Activated T-cell treated with anti-CD3 and anti-CD28 coated beads for 24 hours (primary cell): ENCODE results near the gene APBA2.
"Not testable (repeated sequence)": the region's sequence is repeated elsewhere in the genome, so short reads cannot be mapped to it uniquely, and the experiment has no call there.

Experiments
- DNase-seq: peaks from one replicate; pipeline ENCODE4 v3.0.0-alpha.2; 2020; ENCODE audit warnings: low read depth

The APBA2 gene

DNA sequence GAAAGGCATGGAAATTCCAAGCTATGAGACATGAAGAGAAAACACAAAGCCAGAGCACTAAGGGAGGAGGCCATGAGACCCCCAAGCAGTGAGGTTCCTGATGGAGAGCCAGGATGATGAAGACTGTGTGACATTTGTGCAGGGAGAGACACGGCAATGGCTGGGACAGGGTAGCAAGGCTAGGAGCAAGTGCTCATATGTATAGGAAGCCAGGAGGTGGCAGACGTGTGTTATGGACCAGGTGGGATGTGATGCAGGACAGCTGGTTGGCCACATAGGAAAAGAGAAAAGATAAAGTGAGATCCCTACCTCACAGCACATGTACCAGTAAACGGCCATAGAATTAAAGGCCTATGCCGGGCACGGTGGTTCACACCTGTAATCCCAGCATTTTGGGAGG is 112.7 kb downstream of the APBA2 start:
- no peak for DNase-seq

GRCh38 chr15:29003191-29003839 is 117.5 kb downstream of the APBA2 start:
- no peak for DNase-seq

- no peak for DNase-seq
These were observed 118.1 kb downstream of the APBA2 start for GRCh38 chr15:29003840-29004233.

DNA sequence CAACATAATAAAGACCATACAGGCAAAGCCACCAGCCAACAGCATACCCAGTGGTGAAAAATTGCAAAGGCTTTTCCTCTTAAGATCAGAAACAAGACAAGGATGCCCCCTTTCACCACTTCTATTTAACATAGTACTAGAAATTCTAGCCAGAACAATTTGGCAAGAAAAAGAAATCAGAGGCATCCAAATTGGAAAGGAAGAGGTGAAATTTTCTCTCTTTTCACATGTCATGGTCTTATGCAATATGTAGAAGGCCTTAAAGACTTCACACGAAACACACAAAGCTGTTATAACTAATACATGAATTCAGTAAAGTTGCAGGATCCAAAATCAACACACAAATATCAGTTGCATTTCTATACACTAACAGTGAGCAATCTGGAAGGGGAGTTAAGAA is 120.2 kb downstream of the APBA2 start:
- DNase-seq, result no peak

DNA sequence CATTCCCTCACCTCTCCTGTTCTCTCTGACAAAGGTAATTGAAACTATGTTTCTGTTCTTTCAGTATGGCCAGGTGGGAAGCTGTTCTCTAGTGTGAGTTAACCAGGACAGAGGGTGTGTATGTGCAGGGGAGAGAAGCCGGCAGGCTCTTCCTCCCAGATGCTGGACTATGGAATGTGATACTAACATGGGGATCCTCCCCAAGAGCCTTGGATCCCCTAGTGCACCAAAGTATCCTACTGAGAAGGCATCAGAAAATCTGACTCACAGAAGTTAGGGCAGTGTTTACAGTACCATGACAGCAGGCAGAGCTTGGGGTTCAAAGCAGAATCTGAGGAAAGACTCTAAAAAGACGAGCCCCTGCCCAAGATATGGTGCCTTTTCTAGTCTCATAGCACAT is 123.1 kb downstream of the APBA2 start:
- no peak for DNase-seq

GRCh38 chr15:29012097-29012496 is 126.3 kb downstream of the APBA2 start:
- DNase-seq, result no peak

DNA sequence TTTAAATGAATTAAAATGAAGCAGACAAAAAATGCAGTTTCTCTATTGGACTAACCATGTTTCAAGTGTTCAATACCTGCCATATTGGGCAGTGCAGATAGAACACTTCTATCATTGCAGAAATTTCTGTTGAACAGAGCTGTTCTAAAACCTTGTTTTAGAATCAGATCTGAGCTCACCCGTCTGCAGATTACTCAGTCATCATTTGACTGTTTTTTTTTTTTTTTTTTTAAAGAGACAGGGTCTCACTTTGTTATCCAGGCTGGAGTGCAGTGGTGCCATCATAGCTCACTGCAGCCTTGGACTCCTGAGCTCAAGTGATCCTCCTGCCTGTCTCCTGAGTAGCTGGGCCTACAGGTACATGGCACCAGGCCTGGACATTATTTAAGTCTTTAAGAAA is 128.7 kb downstream of the APBA2 start:
- DNase-seq, result no peak

GRCh38 chr15:29016518-29016917 is 130.7 kb downstream of the APBA2 start:
- no peak for DNase-seq

- DNase-seq, result no peak
These were observed 132.5 kb downstream of the APBA2 start for GRCh38 chr15:29018120-29018805.

DNA sequence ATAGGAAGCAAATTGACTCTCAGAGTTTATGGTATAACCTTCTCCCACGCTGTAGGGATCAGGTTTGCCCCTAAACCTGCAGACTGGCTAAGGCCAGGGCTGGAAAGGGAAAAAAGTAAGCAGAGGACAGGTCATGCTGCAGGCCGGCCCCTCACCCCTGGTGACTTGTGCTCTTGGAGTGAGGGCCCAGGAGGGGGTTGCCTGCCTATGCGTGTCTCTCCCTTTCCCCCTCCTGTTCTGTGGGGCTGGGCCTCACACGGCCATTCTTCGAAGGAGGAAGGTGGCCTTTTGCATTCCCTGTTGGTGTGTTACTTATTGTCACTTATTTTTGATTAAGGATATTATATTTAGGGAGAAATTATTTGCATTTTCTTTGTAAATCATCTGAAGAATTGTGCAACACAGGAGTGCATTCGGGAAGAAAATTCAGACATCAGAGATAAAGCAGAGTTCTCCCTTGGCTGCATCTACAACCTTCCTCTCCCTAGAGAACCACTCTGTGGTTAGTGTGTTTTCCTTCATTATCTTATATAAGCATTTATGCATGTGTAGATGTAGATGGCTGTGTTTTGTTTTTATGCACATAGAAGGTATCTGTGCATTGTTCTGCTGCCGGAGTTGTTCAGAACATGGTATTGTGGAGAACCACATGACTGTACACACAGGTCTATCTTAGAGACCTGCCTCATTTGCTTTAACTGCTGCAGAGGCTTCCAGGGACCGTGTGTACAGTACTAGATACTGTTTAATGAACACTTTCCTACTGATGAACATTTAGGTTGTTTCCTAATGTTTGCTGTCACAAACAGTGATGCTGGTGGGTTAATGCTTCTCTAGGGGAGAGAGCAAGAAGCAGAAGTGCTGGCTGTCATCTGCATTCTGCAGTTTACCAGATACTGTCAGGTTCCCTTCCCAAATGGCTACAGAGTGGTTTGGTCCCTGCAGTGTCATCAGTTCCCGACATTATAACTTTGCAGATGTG is 133.5 kb downstream of the APBA2 start:
- DNase-seq, result no peak

GRCh38 chr15:29021857-29022256 is 136.1 kb downstream of the APBA2 start:
- DNase-seq, result no peak

DNA sequence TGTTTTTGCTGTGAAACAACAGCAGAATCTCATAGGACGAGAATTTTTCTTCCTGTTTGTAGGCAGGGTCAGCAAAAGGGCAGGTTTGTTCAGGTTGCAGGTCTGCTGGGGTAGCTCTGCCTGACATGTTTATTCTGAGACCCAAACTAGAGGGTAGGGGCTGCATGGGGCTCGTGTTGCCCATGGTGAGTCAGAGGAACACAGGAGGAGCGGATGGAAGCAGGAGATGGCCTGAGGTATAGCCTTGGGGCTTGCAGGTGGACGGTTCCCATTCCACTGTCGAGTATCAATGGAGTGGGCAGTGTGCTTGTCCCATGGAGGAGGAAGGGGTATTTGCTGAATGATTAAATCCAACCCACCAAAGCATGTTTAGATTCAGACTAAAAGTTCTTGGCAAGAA is 138.9 kb downstream of the APBA2 start:
- DNase-seq, result no peak

GRCh38 chr15:29025411-29025810 is 139.6 kb downstream of the APBA2 start:
- DNase-seq, result not testable (repeated sequence)

DNA sequence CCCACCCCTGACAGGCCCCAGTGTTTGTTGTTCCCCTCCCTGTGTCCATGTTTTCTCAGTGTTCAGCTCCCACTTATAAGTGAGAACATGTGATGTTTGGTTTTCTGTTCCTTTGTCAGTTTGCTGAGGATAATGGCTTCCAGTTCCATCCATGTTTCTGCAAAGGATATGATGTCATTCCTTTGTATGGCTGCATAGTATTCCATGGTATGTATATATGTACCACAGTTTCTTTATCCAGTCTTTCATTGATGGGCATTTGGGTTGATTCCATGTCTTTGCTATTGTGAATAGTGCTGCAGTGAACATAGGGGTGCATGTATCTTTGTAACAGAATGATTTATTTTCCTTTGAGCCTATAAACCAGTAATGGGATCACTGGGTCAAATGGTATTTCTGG is 142.4 kb downstream of the APBA2 start:
- DNase-seq, result not testable (repeated sequence)

DNA sequence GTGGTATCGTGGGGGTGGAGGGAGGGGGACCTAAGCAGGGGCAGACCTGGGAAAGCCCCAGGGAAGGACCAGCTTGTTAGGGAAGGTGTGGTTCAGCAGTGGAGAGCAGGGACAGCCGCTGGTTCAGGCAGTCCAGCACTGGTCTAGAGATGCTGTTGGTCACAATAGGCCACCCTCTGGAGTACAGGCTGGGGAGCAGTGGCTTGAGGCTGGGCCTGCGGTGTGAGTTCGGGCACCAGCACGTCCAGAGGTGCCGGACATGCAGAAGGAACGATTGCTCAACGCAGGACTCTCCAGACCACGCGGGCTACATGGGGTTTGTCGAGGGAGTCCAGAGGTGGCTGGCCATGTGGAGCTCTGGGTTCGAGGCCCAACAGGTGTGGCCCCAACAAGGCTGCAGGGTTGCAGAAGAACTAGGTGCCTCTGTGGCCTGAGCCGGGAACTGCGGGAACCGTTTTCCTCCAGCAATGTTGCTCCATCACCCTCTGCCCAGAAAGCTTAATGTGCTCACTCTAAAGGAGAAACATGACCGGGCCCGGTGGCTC is 143.9 kb downstream of the APBA2 start:
- DNase-seq, result no peak

DNA sequence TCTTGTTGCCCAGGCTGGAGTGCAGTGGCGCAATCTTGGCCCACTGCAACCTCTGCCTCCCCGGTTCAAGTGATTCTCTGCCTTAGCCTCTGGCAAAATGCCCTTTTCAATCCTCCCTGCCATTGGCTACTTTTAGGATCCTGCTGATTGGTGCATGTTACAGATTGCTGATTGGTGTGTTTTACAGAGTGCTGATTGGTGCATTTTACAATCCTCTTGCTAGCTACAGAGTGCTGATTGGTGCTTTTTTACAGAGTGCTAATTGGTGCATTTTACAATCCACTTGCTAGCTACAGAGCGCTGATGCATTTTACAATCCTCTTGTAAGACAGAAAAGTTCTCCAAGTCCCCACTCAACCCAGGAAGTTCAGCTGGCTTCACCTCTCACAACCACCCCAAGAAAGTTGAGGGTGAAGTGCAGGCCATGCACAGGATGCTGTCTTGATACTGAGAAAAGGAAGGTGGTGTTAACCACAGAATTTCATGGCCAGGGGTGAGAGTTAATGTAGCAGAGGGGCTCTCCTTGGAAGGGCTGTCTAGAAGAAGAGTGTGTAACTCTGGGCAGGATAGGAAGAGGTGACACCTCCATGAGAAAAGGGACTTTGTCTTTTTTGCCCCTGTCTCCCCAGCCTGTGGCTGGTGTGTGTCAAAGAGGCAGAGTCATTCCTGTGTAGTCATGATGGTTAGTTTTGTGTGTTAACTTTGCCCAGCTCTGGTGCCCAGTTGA is 145.9 kb downstream of the APBA2 start:
- no peak for DNase-seq

GRCh38 chr15:29032229-29032625 is 146.5 kb downstream of the APBA2 start:
- no peak for DNase-seq

GRCh38 chr15:29032751-29033150 is 147.0 kb downstream of the APBA2 start:
- no peak for DNase-seq

GRCh38 chr15:29034151-29034550 is 148.4 kb downstream of the APBA2 start:
- DNase-seq, result no peak

DNA sequence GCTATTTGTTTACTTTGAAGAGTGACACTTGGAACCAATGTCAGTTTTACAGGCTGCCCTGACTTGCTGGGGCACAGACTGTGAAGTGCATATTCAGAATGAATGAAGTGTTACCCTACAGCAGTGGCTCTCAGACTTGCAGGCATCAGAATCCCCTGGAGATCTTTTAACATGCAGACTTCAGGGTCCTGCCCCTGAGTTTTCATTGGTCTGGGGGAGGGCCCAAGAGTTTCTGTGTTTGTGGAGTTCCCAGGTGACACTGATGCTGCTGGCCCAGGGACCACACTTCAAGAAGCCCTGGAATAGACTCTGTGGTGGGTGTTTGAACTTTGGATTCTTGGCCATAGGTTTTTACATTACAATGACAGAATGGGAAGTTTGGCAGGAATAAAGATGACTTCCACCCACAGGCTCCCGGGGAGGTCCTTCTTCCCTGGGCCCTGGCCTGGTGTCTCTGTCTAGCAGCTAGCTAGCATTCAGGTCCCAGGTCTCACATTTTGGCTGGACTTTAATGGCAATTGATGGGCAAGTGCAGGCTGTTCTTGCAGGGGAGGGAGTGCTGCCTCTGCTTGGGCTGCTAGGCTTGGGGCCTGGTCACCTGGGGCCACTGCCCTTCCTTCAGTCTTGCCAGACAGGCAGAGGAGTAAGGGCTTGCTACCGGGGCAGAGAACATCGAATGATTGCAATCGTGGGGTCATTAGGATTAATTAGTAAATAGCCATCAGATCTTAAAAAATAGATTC is 149.0 kb downstream of the APBA2 start:
- DNase-seq, result no peak
